Lung microvascular endothelial cell (primary cell): Measurements from ENCODE around the gene NIT1. TPM values are rescaled to one million over a fixed set of nuclear protein-coding genes. Genes with fewer than 3 reads are reported as not detected.

Experiments
- total RNA-seq: library from RNA; depleted of rRNA; stranded (reverse); fragments of >200 nt; gene quantifications from 2 replicates; pipeline ENCODE4 v1.2.1, GENCODE V29; 2014

NIT1 gene
- total RNA-seq, 1 donor from 2014 or later = 13.1 TPM

Other genes with a start within 250 kb of the NIT1 start
- not detected in 2 replicates for gene ITLN1, start 232.9 kb upstream of the NIT1 start, total RNA-seq
- not detected in 2 replicates for gene ITLN2, start 163.3 kb upstream of the NIT1 start, total RNA-seq
- 49.3 and 150 TPM in 2 replicates for gene F11R, start 97.0 kb upstream of the NIT1 start, total RNA-seq
- gene TSTD1, start 79.1 kb upstream of the NIT1 start, total RNA-seq = 1.7 and 7.1 TPM in 2 replicates
- gene USF1, start 72.1 kb upstream of the NIT1 start, total RNA-seq = 83.0 and 105 TPM in 2 replicates
- not detected in 2 replicates for gene ARHGAP30, start 48.2 kb upstream of the NIT1 start, total RNA-seq
- gene NECTIN4, start 28.5 kb upstream of the NIT1 start, total RNA-seq = 0.44 TPM in 1 of 2 replicates, not detected in the other
- 0.65 and 0.99 TPM in 2 replicates for gene KLHDC9, start 19.7 kb upstream of the NIT1 start, total RNA-seq
- 22.9 and 36.3 TPM in 2 replicates for gene PFDN2, start 68 bp upstream of the NIT1 start, total RNA-seq
- 23.1 and 31.9 TPM in 2 replicates for gene DEDD, start 14.6 kb downstream of the NIT1 start, total RNA-seq
- 111 and 133 TPM in 2 replicates for gene UFC1, start 35.9 kb downstream of the NIT1 start, total RNA-seq
- 2.8 and 4.6 TPM in 2 replicates for gene USP21, start 41.4 kb downstream of the NIT1 start, total RNA-seq
- gene PPOX, start 48.3 kb downstream of the NIT1 start, total RNA-seq = 13.3 and 16.1 TPM in 2 replicates
- 17.4 and 26.8 TPM in 2 replicates for gene B4GALT3, start 59.4 kb downstream of the NIT1 start, total RNA-seq
- gene ADAMTS4, start 80.9 kb downstream of the NIT1 start, total RNA-seq = 7.1 and 9.2 TPM in 2 replicates
- 130 and 147 TPM in 2 replicates for gene NDUFS2, start 84.3 kb downstream of the NIT1 start, total RNA-seq
- not detected in 2 replicates for gene FCER1G, start 97.2 kb downstream of the NIT1 start, total RNA-seq
- not detected in 2 replicates for gene APOA2, start 105.5 kb downstream of the NIT1 start, total RNA-seq
- 12.0 and 13.5 TPM in 2 replicates for gene TOMM40L, start 108.0 kb downstream of the NIT1 start, total RNA-seq
- gene NR1I3, start 120.1 kb downstream of the NIT1 start, total RNA-seq = not detected in 2 replicates
- not detected in 2 replicates for gene PCP4L1, start 140.6 kb downstream of the NIT1 start, total RNA-seq
- 0.60 and 1.3 TPM in 2 replicates for gene MPZ, start 191.9 kb downstream of the NIT1 start, total RNA-seq
- 10.9 and 13.3 TPM in 2 replicates for gene SDHC, start 196.3 kb downstream of the NIT1 start, total RNA-seq
- gene CFAP126, start 249.8 kb downstream of the NIT1 start, total RNA-seq = not detected in 2 replicates